ENCODE measurements around the gene LMLN. TPM values are rescaled to one million over a fixed set of nuclear protein-coding genes. Genes with fewer than 3 reads are reported as not detected.
"Not testable (repeated sequence)": the region's sequence is repeated elsewhere in the genome, so short reads cannot be mapped to it uniquely, and the experiment has no call there.

The LMLN gene
- total RNA-seq, 1 donor from 2014 or later, result 8.8 TPM

DNA sequence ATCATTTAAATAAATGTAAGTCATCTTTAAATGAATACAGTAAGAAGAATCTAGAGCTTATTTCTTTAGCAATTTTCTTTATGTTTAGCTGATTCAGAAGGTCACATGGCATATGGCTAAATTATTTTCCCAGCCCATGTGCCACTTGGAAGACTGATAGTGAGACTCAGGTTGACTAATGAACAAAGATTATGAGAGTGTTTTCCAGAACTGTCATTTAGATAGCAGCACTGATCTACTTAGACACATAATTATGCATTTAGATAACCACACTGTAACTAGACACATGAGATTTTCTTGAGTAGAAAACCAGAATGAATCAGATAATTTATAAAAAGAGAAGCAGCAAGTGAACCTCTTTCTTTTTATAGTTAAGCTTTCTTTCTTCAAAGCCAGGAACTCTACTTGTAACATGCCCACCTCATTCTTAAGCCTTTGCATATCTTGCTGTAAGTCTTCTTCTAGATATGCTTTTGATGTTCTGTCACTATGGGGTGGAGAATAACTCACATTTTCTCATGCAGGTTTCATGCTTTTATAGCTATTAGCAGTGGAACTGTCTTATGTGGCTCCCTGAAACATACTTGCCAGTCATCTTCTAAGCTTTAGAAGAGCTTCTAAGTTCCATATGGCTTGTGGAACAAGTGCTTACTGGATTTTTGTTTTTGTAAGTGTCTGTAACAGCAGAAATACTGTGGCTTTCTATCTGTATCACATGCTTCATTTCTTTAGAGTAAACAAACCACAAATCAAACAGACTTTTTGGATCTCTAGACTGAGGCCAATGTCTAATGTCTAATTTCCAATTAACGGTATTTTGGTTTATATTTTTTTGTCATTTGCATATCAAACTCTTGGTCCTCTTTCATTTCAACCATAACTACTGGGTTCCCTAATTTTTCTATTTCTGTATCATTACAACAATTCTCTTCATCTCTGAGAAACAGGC lies 101.4 kb downstream of the LMLN start:
- intact Hi-C loops (cut with micrococcal nuclease), result no loop called here
- no peak for DNase-seq
- no peak for ATAC-seq

DNA sequence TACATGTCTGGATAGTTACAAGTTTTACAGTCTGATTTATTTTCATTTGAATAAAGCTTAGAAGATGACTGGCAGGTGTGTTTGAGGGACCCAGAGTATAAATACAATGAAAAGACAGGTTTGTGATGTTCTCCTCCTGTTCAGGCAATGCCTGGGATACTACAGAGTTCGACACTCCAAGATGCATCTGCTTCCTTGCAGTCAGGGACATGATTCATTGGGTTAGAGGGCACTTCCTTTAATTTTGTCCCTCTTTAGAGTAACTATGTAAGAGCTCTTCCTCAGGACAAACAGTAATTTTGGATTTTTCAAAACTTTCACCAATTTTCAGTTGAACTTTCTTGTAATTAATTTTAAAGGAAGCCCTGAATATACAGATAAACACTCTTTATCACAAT lies 102.0 kb downstream of the LMLN start:
- no peak for ATAC-seq
- DNase-seq, result no peak
- intact Hi-C loops (cut with micrococcal nuclease), result no loop called here

DNA sequence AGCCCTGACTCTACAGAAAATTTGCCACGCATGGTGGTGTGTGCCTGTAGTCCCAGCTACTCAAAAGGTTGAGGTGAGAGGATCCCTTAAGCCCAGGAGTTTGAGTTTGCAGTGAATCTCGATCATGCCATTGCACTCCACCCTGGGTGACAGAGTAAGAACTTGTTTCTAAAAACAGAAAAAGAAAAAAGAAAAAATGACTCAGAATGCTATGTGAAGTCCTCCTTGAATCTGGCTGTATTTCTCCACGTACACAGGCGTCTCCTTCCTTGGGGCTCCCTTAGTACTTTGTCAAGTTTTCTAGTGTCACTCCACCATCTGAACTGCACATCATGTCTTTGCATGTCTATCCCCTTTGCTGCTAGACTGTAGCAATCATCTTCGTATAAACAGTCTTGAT lies 104.4 kb downstream of the LMLN start:
- no peak for ATAC-seq

GRCh38 chr3:198065897-198066296 lies 105.9 kb downstream of the LMLN start:
- intact Hi-C loops (cut with micrococcal nuclease), result no loop called here
- ATAC-seq (no peak), DNase-seq (no peak)

More for the DNA sequence above, 104.4 kb downstream of the LMLN start:
- no peak for DNase-seq
- intact Hi-C loops (cut with micrococcal nuclease), result no loop called here

DNA sequence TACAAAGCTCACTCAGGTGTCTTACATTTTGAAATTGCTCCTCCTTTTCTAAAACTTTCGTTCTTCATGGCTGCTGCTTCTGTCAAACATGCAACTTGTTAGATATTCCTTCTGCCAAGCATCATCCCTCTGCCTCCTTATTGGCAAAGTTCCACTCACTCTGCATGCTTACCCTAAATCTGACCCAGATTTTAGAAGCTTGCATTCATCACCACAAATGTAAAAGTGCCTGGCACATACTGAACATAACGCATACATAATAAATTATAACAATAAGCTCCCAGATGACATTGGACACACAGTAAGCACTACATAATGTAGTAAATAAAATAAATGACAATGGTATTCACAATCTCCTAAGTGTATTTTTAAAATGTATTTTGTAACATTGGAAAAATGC lies 107.4 kb downstream of the LMLN start:
- DNase-seq (no peak), ATAC-seq (no peak)
- intact Hi-C loops (cut with micrococcal nuclease), result no loop called here

GRCh38 chr3:198070871-198071270 lies 110.9 kb downstream of the LMLN start:
- no peak for ATAC-seq
- DNase-seq, result no peak
- intact Hi-C loops (cut with micrococcal nuclease), result no loop called here

DNA sequence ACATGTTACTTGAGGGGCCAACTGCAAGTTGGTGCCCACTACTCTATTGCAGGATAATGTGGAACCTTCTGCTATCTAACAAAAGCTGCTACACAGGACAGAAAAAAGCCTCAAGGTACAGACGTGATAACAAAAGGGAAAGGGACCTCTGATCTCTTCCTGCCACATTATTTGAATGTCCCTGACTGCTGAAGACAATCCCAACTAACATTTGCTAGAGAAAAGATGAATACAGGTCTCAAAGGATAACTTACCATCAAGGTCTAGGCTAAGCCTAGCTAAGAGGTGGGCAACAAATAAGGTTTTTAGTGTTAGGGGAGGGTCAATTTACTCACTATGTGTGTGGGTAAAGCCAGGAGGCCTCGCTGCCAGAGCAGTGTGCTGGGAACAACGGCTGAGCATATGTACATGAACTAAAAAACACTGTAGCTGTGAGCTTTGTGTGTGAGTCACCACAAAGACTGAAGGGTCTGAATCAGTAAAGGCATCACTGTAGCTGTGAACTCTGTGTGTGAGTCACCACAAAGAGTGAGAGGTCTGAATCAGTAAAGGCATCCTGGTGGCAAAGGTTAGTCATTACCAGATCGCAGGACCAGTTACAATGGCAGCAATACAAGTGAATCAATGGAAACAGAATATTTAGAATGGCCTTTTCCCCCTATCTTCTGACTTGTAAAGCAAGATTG lies 111.7 kb downstream of the LMLN start:
- no peak for DNase-seq
- intact Hi-C loops (cut with micrococcal nuclease), result no loop called here
- ATAC-seq, result no peak

GRCh38 chr3:198076722-198077308 lies 116.8 kb downstream of the LMLN start:
- no peak for ATAC-seq
- intact Hi-C loops (cut with micrococcal nuclease), result no loop called here

DNA sequence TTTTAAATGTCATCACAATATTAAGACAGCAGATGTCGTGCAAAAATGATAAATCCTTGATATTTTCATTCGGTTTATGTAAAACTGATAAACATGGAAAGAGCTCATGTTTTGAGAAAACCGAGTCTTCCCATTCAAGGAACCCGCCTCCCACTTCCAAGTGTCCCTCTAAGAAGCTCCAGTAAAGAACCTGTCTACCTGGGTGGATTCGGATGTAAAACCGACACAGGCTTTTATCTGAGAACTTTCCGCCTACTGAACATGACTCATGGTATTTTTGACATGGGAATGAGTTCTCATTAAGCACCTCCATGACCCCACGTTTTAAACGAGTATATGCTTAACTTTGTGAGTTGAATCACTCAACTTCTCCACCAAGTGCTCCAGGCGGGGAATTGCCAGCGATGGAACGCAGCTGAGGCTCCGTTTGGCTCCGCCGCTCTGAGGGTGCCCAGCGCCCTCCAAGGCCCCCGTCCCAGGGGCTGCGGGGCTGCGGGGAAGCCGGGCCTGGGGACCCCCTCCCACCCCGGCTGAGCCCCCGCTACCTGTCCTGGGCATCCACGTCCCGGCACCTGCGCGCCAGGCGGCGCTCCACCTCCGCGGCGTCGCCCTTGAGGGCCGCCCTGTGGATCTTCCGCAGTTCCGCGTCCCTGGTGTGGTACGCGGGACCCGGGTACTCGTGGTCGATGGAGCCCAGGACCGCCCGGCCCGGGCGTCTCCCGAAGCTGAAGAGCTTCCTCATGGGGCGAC lies 119.9 kb downstream of the LMLN start:
- intact Hi-C loops (cut with micrococcal nuclease), result no loop called here
- DNase-seq (no peak), ATAC-seq (peak; percentile 59)

More at GRCh38 chr3:198076722-198077308, 116.8 kb downstream of the LMLN start:
- DNase-seq, result no peak

GRCh38 chr3:198080521-198081384 lies 120.7 kb downstream of the LMLN start:
- peak; percentile 84 for DNase-seq
- ATAC-seq, result peak; percentile 99
- intact Hi-C loops (cut with micrococcal nuclease), result no loop called here

DNA sequence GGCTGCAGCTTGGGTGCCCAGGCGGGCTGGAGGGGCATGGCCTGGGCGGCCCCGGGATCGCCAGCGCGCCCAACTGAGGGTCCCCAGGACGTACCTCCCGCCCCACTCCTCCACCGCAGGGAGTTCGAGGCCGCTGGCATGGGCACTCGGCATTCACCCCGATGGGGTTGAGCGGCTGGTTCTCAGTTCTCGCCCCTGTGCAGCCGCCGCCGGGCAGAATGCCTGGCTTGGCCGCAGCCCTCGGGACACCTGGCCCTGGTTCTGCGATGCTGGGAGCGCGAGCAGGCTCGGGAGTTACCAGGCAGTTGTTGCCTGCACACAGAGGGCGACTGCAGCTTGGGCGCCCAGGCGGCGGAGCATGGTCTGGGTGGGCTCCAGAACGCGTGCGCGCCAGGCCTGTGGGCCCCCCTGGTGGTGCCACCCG lies 121.4 kb downstream of the LMLN start:
- no peak for ATAC-seq
- peak; percentile 31 for DNase-seq

GRCh38 chr3:198082226-198082625 lies 122.2 kb downstream of the LMLN start:
- intact Hi-C loops (cut with micrococcal nuclease); DNase-seq; ATAC-seq: not testable (repeated sequence)

More for the DNA sequence above, 121.4 kb downstream of the LMLN start:
- intact Hi-C loops (cut with micrococcal nuclease), result no loop called here

DNA sequence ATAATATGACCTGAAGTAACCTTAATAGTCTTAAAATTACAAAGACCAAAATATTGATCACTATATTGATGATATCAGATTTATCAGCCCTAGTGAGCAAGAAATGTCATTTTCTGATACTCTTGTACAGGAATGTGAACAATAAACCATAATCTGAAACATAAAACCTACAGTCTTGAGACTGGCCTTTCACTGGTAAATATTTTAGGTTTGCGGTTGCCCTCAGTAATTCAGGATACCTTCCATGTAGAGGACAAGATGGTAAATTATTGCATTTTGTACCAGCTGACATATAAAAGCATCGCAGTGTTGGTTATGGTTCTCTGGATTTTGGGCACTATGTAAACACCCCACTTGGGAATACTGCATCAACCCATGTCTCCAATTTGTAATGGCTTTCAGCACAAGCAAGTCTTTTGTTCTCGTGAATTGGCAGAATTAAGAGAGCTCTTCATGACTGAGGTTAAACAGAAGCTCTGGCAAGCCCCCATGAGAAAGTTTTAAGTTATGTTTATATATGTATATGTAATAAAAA lies 128.5 kb downstream of the LMLN start:
- ATAC-seq, result no peak
- no peak for DNase-seq
- intact Hi-C loops (cut with micrococcal nuclease), result no loop called here

DNA sequence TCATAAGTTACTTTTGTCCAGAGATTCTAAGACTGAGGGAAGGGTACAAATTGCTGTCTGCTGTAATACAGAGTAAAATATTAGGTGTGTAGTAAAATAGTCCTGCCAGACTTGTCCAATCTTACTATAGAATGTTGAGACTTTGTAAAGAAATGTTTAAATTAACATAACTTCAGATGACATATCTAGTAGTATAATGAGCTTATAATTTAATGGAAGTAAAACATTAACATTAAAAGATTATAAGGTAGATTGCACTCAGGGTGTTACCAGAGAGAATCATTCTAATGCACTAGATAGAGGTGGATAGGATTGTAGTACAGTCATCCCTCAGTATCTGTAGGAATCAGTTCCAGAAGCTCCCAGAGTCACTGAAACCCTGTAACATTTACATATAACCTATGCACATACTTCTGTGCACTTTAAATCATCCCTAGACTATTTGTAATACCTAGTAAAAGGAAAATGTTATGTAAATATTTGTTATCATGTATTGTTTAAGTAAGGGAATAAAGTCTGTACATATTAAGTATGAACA lies 130.8 kb downstream of the LMLN start:
- no peak for DNase-seq
- intact Hi-C loops (cut with micrococcal nuclease), result no loop called here
- no peak for ATAC-seq

- intact Hi-C loops (cut with micrococcal nuclease), result no loop called here
Measured at GRCh38 chr3:198092276-198092675, 132.3 kb downstream of the LMLN start.

DNA sequence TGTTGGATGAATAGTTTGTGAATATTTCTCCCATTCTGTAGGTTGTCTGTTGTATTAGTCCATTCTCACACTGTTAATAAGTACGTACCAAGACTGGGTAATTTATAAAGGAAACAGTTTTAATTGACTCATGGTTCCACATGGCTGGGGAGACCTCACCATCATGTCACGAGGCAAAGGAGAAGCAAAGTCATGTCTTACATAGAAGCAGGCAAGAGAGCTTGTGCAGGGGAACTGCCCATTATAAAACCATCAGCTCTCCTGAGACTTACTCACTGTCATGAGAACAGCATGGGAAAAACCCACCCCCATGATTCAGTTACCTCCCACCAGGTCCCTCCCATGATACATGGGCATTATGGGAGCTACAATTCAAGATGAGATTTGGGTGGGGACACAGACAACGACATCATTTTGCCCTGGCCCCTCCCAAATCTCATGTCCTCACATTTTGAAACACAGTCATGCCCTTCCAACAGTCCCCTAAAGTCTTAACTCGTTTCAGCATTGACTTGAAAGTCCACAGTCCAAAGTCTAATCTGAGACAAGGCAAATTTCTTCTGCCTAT lies 133.2 kb downstream of the LMLN start:
- intact Hi-C loops (cut with micrococcal nuclease), result no loop called here
- DNase-seq (no peak), ATAC-seq (no peak)

More at GRCh38 chr3:198092276-198092675, 132.3 kb downstream of the LMLN start:
- DNase-seq, result no peak
- no peak for ATAC-seq
